Endodermal cell (in vitro differentiated cells): Measurements from ENCODE around the gene PHRF1. TPM values are rescaled to one million over a fixed set of nuclear protein-coding genes. Genes with fewer than 3 reads are reported as not detected.
"Not testable (repeated sequence)": the region's sequence is repeated elsewhere in the genome, so short reads cannot be mapped to it uniquely, and the experiment has no call there.

Experiments
- DNase-seq: peaks from one replicate; pipeline ENCODE4 v3.0.0-alpha.2; 2017
- H3K27ac ChIP-seq: 2 replicates; pipeline ENCODE4 v1.5.1; 2013; ENCODE audit warnings: mild to moderate bottlenecking, low read depth, low read length, moderate library complexity
- H3K27me3 ChIP-seq: 2 replicates; pipeline ENCODE4 v1.6.1; 2013; ENCODE audit warnings: mild to moderate bottlenecking, low read length, moderate library complexity; ENCODE audit not compliant: insufficient read depth, control insufficient read depth, poor library complexity, severe bottlenecking
- H3K36me3 ChIP-seq: 2 replicates; pipeline ENCODE4 v1.7.0; 2013; ENCODE audit warnings: mild to moderate bottlenecking, low read length, moderate library complexity; ENCODE audit not compliant: control insufficient read depth, insufficient read depth
- H3K4me1 ChIP-seq: one replicate; pipeline ENCODE4 v1.7.0; 2013; ENCODE audit warnings: low read length; ENCODE audit not compliant: control insufficient read depth, insufficient read depth
- H3K4me3 ChIP-seq: 2 replicates; pipeline ENCODE4 v1.5.1; 2013; ENCODE audit warnings: mild to moderate bottlenecking, low read length, moderate library complexity
- H3K9ac ChIP-seq: 2 replicates; pipeline ENCODE4 v1.6.1; 2013; ENCODE audit warnings: mild to moderate bottlenecking, low read length, moderate library complexity; ENCODE audit not compliant: poor library complexity, severe bottlenecking; ENCODE audit errors: extremely low read depth
- H3K9me3 ChIP-seq: 2 replicates; pipeline ENCODE4 v1.6.1; 2013; ENCODE audit warnings: mild to moderate bottlenecking, low read length, moderate library complexity; ENCODE audit not compliant: control insufficient read depth
- H3K27ac Mint-ChIP-seq: 2 replicates; pipeline ENCODE4 v1.8.0; 2020; ENCODE audit warnings: mixed read lengths
- H3K27me3 Mint-ChIP-seq: 2 replicates; pipeline ENCODE4 v1.8.0; 2021; ENCODE audit warnings: mild to moderate bottlenecking, mixed read lengths; ENCODE audit not compliant: insufficient read depth
- H3K36me3 Mint-ChIP-seq: 2 replicates; pipeline ENCODE4 v1.8.0; 2020; ENCODE audit warnings: low read depth, mixed read lengths
- H3K4me1 Mint-ChIP-seq: 2 replicates; pipeline ENCODE4 v1.8.0; 2020; ENCODE audit warnings: mixed read lengths
- H3K4me3 Mint-ChIP-seq: 2 replicates; pipeline ENCODE4 v1.8.0; 2020; ENCODE audit warnings: mild to moderate bottlenecking, moderate library complexity, mixed read lengths
- H3K9me3 Mint-ChIP-seq: 2 replicates; pipeline ENCODE4 v1.8.0; 2020; ENCODE audit warnings: mild to moderate bottlenecking, mixed read lengths
- CTCF ChIP-seq: fragments of 200-600 bp; sonication (generic); conservative IDR thresholded peaks from 2 replicates; pipeline ENCODE4 v1.5.0; 2021; ENCODE audit warnings: antibody characterized with exemption, mild to moderate bottlenecking
- WGBS, 2 experiments: methylation state at CpG; one replicate each; pipeline versions ENCODE4 v1.1.5 to v1.1.7; 2013; ENCODE audit warnings: missing lambda C conversion rate in 2 of 2, mixed read lengths in 1 of 2; ENCODE audit not compliant: insufficient coverage in 1 of 2, insufficient read length in 1 of 2; 5-methylcytosine and 5-hydroxymethylcytosine counted together
- total RNA-seq, 2 donors: library from RNA; stranded (reverse); fragmentation: NEBNext Ultra II Directional in 1 of 2; extraction: Animal tissue kit (Norgen Biotek cat#: 25700) in 1 of 2; gene quantifications; 2 replicates in 1 of 2; 3 replicates in 1 of 2; pipeline ENCODE4 v1.2.1, GENCODE V29; 2021

PHRF1 gene
- total RNA-seq, 2 donors from 2014 or later, result 43.4 to 48.0 TPM

GRCh38 chr11:643849-644738 is 67.8 kb downstream of the PHRF1 start:
- Mint-ChIP-seq H3K4me3 (no peak overlapping the region), H3K27ac (no peak overlapping the region), H3K36me3 (peaks cover 24% of the 10 kb centered on the region), H3K27me3 (peaks cover 14% of the 10 kb centered on the region), H3K4me1 (no peaks in the 10 kb centered on the region), H3K9me3 (no peaks in the 10 kb centered on the region)
- 93 to 98% methylated on average over 30 to 50 of the region's 50 CpGs for WGBS, 2 experiments
- Histone ChIP-seq H3K9me3 (no peaks in the 10 kb centered on the region), H3K4me1 (no peaks in the 10 kb centered on the region), H3K36me3 (no peaks in the 10 kb centered on the region), H3K27ac (no peak overlapping the region), H3K27me3 (peaks cover 14% of the 10 kb centered on the region), H3K9ac (no peak overlapping the region), H3K4me3 (no peak overlapping the region)
- no peak for DNase-seq
- no peak for TF ChIP-seq CTCF

GRCh38 chr11:645536-645935 is 69.3 kb downstream of the PHRF1 start:
- Mint-ChIP-seq H3K27me3 (peaks cover 4% of the 10 kb centered on the region), H3K9me3 (no peaks in the 10 kb centered on the region), H3K4me1 (no peaks in the 10 kb centered on the region), H3K36me3 (peaks cover 33% of the 10 kb centered on the region), H3K4me3 (no peak overlapping the region), H3K27ac (no peak overlapping the region)
- no peaks in the 10 kb centered on the region for H3K9me3 ChIP-seq
- H3K36me3 ChIP-seq, result peaks cover 9% of the 10 kb centered on the region
- WGBS, 2 experiments, result 90 to 91% methylated on average over 15 to 16 of the region's 16 CpGs
- H3K27me3 ChIP-seq, result peaks cover 7% of the 10 kb centered on the region
- H3K9ac ChIP-seq, result no peak overlapping the region
- no peaks in the 10 kb centered on the region for H3K4me1 ChIP-seq
- H3K27ac ChIP-seq, result no peak overlapping the region
- TF ChIP-seq CTCF, result no peak
- no peak overlapping the region for H3K4me3 ChIP-seq
- no peak for DNase-seq

- no peaks in the 10 kb centered on the region for H3K4me1 Mint-ChIP-seq
- no peak overlapping the region for H3K9ac ChIP-seq
- 92 to 100% methylated on average over 1 to 9 of the region's 14 CpGs for WGBS, 2 experiments
These were observed 69.9 kb downstream of the PHRF1 start for GRCh38 chr11:646214-646613.

GRCh38 chr11:647672-648158 is 71.4 kb downstream of the PHRF1 start:
- H3K4me3 ChIP-seq, H3K27me3 Mint-ChIP-seq, H3K9me3 ChIP-seq, H3K4me1 ChIP-seq, H3K27ac Mint-ChIP-seq, DNase-seq, H3K9ac ChIP-seq, H3K4me1 Mint-ChIP-seq, H3K27me3 ChIP-seq, H3K9me3 Mint-ChIP-seq, H3K4me3 Mint-ChIP-seq, H3K27ac ChIP-seq: not testable (repeated sequence)
- peaks cover 19% of the 10 kb centered on the region for H3K36me3 ChIP-seq
- H3K36me3 Mint-ChIP-seq, result peaks cover 47% of the 10 kb centered on the region
- 96 to 100% methylated on average over 4 to 10 of the region's 14 CpGs for WGBS, 2 experiments

More at GRCh38 chr11:646214-646613, 69.9 kb downstream of the PHRF1 start:
- Mint-ChIP-seq H3K9me3 (no peaks in the 10 kb centered on the region), H3K27ac (no peak overlapping the region), H3K4me3 (no peak overlapping the region), H3K27me3 (no peaks in the 10 kb centered on the region), H3K36me3 (peaks cover 38% of the 10 kb centered on the region)
- TF ChIP-seq CTCF, result no peak
- no peak for DNase-seq
- Histone ChIP-seq H3K4me3 (no peak overlapping the region), H3K27me3 (peaks cover under 1% of the 10 kb centered on the region), H3K36me3 (peaks cover 13% of the 10 kb centered on the region), H3K4me1 (no peaks in the 10 kb centered on the region), H3K27ac (no peak overlapping the region), H3K9me3 (no peaks in the 10 kb centered on the region)
